Measurements from ENCODE around the gene LRRC51.

DNA sequence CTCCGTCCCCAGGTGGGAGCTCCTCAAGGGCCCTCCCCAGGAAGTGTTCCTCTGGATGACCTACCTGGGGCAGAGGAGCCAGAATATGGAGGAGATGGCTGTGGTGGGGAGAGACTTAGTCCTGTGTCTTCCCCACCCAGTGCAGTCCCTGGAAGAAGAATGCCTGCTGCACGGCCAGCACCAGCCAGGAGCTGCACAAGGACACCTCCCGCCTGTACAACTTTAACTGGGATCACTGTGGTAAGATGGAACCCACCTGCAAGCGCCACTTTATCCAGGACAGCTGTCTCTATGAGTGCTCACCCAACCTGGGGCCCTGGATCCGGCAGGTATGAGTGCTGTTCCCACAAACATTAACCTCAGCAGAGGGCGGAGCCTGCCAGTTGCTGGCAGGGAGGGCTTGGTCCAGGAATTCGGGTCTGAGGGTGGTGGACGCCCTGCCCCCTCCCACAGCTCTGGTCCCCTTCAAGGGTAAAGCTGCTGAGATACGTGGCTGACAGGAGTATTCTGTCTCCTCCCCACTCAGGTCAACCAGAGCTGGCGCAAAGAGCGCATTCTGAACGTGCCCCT is 58.3 kb downstream of the LRRC51 start:
- TF ChIP-seq, protein P1, sequence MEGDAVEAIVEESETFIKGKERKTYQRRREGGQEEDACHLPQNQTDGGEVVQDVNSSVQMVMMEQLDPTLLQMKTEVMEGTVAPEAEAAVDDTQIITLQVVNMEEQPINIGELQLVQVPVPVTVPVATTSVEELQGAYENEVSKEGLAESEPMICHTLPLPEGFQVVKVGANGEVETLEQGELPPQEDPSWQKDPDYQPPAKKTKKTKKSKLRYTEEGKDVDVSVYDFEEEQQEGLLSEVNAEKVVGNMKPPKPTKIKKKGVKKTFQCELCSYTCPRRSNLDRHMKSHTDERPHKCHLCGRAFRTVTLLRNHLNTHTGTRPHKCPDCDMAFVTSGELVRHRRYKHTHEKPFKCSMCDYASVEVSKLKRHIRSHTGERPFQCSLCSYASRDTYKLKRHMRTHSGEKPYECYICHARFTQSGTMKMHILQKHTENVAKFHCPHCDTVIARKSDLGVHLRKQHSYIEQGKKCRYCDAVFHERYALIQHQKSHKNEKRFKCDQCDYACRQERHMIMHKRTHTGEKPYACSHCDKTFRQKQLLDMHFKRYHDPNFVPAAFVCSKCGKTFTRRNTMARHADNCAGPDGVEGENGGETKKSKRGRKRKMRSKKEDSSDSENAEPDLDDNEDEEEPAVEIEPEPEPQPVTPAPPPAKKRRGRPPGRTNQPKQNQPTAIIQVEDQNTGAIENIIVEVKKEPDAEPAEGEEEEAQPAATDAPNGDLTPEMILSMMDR (IDR thresholded peaks at IDR 0.05; ENCODE audit: low read depth, low read length): no peak
- TF ChIP-seq, protein P2, sequence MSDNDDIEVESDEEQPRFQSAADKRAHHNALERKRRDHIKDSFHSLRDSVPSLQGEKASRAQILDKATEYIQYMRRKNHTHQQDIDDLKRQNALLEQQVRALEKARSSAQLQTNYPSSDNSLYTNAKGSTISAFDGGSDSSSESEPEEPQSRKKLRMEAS (IDR thresholded peaks at IDR 0.05; ENCODE audit: low read depth, low read length): no peak

All from NB4 (cell line).